HG02678 (cell line): Measurements from ENCODE around the gene STK16.
"Not testable (repeated sequence)": the region's sequence is repeated elsewhere in the genome, so short reads cannot be mapped to it uniquely, and the experiment has no call there.

Source experiments
- ATAC-seq: cut with Tn5 transposase; IDR thresholded peaks from one replicate; pipeline ENCODE4 v1.9.1; 2021; ENCODE audit warnings: mild to moderate bottlenecking, moderate library complexity; ENCODE audit not compliant: unreplicated experiment

The STK16 gene

GRCh38 chr2:219286436-219287115, 41.3 kb downstream of the STK16 start:
- no peak for ATAC-seq

- ATAC-seq: not testable (repeated sequence)
Measured at GRCh38 chr2:219287116-219287440, 41.8 kb downstream of the STK16 start.

- no peak for ATAC-seq
Measured at GRCh38 chr2:219287580-219288265, 42.4 kb downstream of the STK16 start.

- ATAC-seq: no peak
Measured at GRCh38 chr2:219289195-219289536, 43.9 kb downstream of the STK16 start.

GRCh38 chr2:219289537-219290361, 44.5 kb downstream of the STK16 start:
- no peak for ATAC-seq

- no peak for ATAC-seq
Measured at GRCh38 chr2:219290381-219291171, 45.3 kb downstream of the STK16 start.

- no peak for ATAC-seq
Measured at GRCh38 chr2:219291394-219291793, 46.1 kb downstream of the STK16 start.

GRCh38 chr2:219291910-219292490, 46.7 kb downstream of the STK16 start:
- ATAC-seq: no peak

- no peak for ATAC-seq
Measured at GRCh38 chr2:219292616-219293015, 47.3 kb downstream of the STK16 start.

GRCh38 chr2:219293736-219294231, 48.5 kb downstream of the STK16 start:
- ATAC-seq: no peak

GRCh38 chr2:219294356-219295351, 49.4 kb downstream of the STK16 start:
- ATAC-seq: peak; percentile 91

- ATAC-seq: no peak
Measured at GRCh38 chr2:219296142-219296541, 50.9 kb downstream of the STK16 start.

GRCh38 chr2:219296631-219297391, 51.5 kb downstream of the STK16 start:
- no peak for ATAC-seq

- ATAC-seq: no peak
Measured at GRCh38 chr2:219297766-219298456, 52.6 kb downstream of the STK16 start.

GRCh38 chr2:219298759-219299371, 53.6 kb downstream of the STK16 start:
- ATAC-seq: peak; percentile 51

GRCh38 chr2:219299372-219299760, 54.1 kb downstream of the STK16 start:
- no peak for ATAC-seq
